Measurements from ENCODE around the gene DCLK1.

DNA sequence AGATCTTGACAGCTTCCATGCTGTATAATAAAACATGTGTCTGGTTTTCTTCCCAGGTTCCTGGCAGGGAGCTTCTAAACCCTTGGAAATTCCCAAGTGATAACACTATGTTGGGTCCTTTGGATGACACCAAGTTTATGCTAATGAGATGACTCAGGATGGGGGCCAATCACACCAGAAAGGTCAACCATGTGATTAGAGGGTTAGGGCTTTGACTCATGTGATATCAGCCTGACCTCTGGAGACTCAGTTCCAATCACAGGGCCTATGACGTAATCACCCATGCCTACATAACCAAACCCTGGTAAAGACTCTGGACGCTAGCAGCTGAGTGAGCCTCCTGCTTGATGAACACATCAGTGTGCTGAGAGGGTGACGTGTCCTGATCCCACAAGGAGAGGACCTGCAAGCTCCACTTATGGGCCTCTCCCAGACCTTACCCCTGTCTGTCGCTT lies 203.6 kb downstream of the DCLK1 start:
- TF ChIP-seq POLR2AphosphoS5 (IDR thresholded peaks at IDR 0.05; ENCODE audit: low read length) = no peak
- no peak for TF ChIP-seq RAD21 (IDR thresholded peaks at IDR 0.05; ENCODE audit: insufficient read depth, low read depth, low read length)
- TF ChIP-seq E2F8 (IDR thresholded peaks at IDR 0.05; ENCODE audit: low read depth, partially characterized antibody) = no peak
- TF ChIP-seq, protein P1, sequence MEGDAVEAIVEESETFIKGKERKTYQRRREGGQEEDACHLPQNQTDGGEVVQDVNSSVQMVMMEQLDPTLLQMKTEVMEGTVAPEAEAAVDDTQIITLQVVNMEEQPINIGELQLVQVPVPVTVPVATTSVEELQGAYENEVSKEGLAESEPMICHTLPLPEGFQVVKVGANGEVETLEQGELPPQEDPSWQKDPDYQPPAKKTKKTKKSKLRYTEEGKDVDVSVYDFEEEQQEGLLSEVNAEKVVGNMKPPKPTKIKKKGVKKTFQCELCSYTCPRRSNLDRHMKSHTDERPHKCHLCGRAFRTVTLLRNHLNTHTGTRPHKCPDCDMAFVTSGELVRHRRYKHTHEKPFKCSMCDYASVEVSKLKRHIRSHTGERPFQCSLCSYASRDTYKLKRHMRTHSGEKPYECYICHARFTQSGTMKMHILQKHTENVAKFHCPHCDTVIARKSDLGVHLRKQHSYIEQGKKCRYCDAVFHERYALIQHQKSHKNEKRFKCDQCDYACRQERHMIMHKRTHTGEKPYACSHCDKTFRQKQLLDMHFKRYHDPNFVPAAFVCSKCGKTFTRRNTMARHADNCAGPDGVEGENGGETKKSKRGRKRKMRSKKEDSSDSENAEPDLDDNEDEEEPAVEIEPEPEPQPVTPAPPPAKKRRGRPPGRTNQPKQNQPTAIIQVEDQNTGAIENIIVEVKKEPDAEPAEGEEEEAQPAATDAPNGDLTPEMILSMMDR (IDR thresholded peaks at IDR 0.05 in 2 of 3, conservative IDR thresholded peaks at IDR 0.05 in 1 of 3; ENCODE audit: control insufficient read depth in 2 of 3, extremely low read depth in 1 of 3, insufficient read depth in 1 of 3, low read depth in 3 of 3, low read length in 3 of 3) = no peak
- no peak for TF ChIP-seq PAX5 (IDR thresholded peaks at IDR 0.05; ENCODE audit: borderline replicate concordance, low read depth, low read length)
- no peak for TF ChIP-seq NFYB (IDR thresholded peaks at IDR 0.05; ENCODE audit: insufficient read depth, low read depth, low read length)
- TF ChIP-seq, protein P2, sequence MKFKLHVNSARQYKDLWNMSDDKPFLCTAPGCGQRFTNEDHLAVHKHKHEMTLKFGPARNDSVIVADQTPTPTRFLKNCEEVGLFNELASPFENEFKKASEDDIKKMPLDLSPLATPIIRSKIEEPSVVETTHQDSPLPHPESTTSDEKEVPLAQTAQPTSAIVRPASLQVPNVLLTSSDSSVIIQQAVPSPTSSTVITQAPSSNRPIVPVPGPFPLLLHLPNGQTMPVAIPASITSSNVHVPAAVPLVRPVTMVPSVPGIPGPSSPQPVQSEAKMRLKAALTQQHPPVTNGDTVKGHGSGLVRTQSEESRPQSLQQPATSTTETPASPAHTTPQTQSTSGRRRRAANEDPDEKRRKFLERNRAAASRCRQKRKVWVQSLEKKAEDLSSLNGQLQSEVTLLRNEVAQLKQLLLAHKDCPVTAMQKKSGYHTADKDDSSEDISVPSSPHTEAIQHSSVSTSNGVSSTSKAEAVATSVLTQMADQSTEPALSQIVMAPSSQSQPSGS (IDR thresholded peaks at IDR 0.05; ENCODE audit: low read length) = no peak
- TF ChIP-seq EP300 (IDR thresholded peaks at IDR 0.05; ENCODE audit: borderline replicate concordance in 1 of 2, control insufficient read depth in 1 of 2, low read depth in 2 of 2, low read length in 2 of 2) = no peak
- TF ChIP-seq POLR2A (IDR thresholded peaks at IDR 0.05; ENCODE audit: low read depth, low read length) = no peak
- no peak for TF ChIP-seq IRF3 (IDR thresholded peaks at IDR 0.05)
- TF ChIP-seq JUNB (IDR thresholded peaks at IDR 0.05) = no peak
- no peak for TF ChIP-seq EZH2 (IDR thresholded peaks at IDR 0.05; ENCODE audit: borderline replicate concordance, control insufficient read depth, low read depth, low read length)
- TF ChIP-seq STAT3 (IDR thresholded peaks at IDR 0.05; ENCODE audit: low read depth, low read length) = no peak
